ENCODE measurements around the gene KANSL1. TPM values are rescaled to one million over a fixed set of nuclear protein-coding genes. Genes with fewer than 3 reads are reported as not detected.

KANSL1 gene
- total and polyA plus RNA-seq, 9 donors = 30.4 to 107 (median 77.7) TPM

- intact Hi-C loops (cut with DNase I) = loop anchor here in 1 of 4 donors (5.0 kb wide), 1 partner anchor 1568 kb away; no protein-coding TSS in a partner anchor
- Histone ChIP-seq H3K4me3 (no peak overlapping the region), H3K36me3 (peaks cover 3% of the 10 kb centered on the region), H3K9me3 (no peaks in the 10 kb centered on the region), H3K27me3 (no peaks in the 10 kb centered on the region), H3K27ac (no peak overlapping the region), H3K4me1 (ENCODE audit: insufficient read depth) (no peaks in the 10 kb centered on the region)
- TF ChIP-seq POLR2A (IDR thresholded peaks at IDR 0.05) (no peak), EP300 (IDR thresholded peaks at IDR 0.05) (no peak), CTCF (IDR thresholded peaks at IDR 0.05) (no peak)
- DNase-seq = no peak
- 44 to 60% (median 45%) methylated on average over 4 of the region's 4 CpGs for WGBS, 3 donors
Measured at GRCh38 chr17:46028981-46029565, 164.2 kb downstream of the KANSL1 start.

GRCh38 chr17:46028374-46028773, 164.9 kb downstream of the KANSL1 start:
- WGBS, 3 donors = 67 to 79% (median 72%) methylated on average over 3 of the region's 3 CpGs
- no peak for DNase-seq
- H3K27me3 ChIP-seq = no peaks in the 10 kb centered on the region
- H3K9me3 ChIP-seq = no peaks in the 10 kb centered on the region
- H3K4me3 ChIP-seq = no peak overlapping the region
- H3K36me3 ChIP-seq = peaks cover 1% of the 10 kb centered on the region
- intact Hi-C loops (cut with DNase I) = loop anchor here in 1 of 4 donors (5.0 kb wide), 1 partner anchor 1569 kb away; no protein-coding TSS in a partner anchor
- no peak for TF ChIP-seq POLR2A (IDR thresholded peaks at IDR 0.05)
- no peak for TF ChIP-seq CTCF (IDR thresholded peaks at IDR 0.05)
- TF ChIP-seq EP300 (IDR thresholded peaks at IDR 0.05) = no peak
- H3K27ac ChIP-seq = no peak overlapping the region
- H3K4me1 ChIP-seq (ENCODE audit: insufficient read depth) = no peaks in the 10 kb centered on the region

- DNase-seq = no peak
- Histone ChIP-seq H3K27ac (no peak overlapping the region), H3K9me3 (no peaks in the 10 kb centered on the region), H3K4me1 (ENCODE audit: insufficient read depth) (no peaks in the 10 kb centered on the region), H3K36me3 (no peaks in the 10 kb centered on the region), H3K4me3 (no peak overlapping the region), H3K27me3 (no peaks in the 10 kb centered on the region)
- intact Hi-C loops (cut with DNase I) = loop anchor here in 1 of 4 donors (5.0 kb wide), 1 partner anchor 1569 kb away; no protein-coding TSS in a partner anchor
- TF ChIP-seq CTCF (IDR thresholded peaks at IDR 0.05) (no peak), EP300 (IDR thresholded peaks at IDR 0.05) (no peak), POLR2A (IDR thresholded peaks at IDR 0.05) (no peak)
- WGBS, 3 donors = 72 to 78% (median 73%) methylated on average over 4 of the region's 4 CpGs
Measured at GRCh38 chr17:46027976-46028325, 165.3 kb downstream of the KANSL1 start.

- H3K4me3 ChIP-seq = no peak overlapping the region
- no peaks in the 10 kb centered on the region for H3K27me3 ChIP-seq
- no peak for DNase-seq
- intact Hi-C loops (cut with DNase I) = loop anchor here in 1 of 4 donors (5.0 kb wide), 1 partner anchor 1570 kb away; no protein-coding TSS in a partner anchor
- H3K27ac ChIP-seq = no peak overlapping the region
- no peaks in the 10 kb centered on the region for H3K9me3 ChIP-seq
- 65 to 73% (median 66%) methylated on average over 12 of the region's 12 CpGs for WGBS, 3 donors
- H3K4me1 ChIP-seq (ENCODE audit: insufficient read depth) = no peaks in the 10 kb centered on the region
- TF ChIP-seq POLR2A (IDR thresholded peaks at IDR 0.05) (no peak), EP300 (IDR thresholded peaks at IDR 0.05) (no peak), CTCF (IDR thresholded peaks at IDR 0.05) (no peak)
- no peaks in the 10 kb centered on the region for H3K36me3 ChIP-seq
Measured at GRCh38 chr17:46027048-46027975, 165.9 kb downstream of the KANSL1 start.
